HG03159 (cell line): Measurements from ENCODE around the gene REXO1.
A peak's percentile ranks its signal among the peaks of the same experiment; 100 is the strongest.
"Not testable (repeated sequence)": the region's sequence is repeated elsewhere in the genome, so short reads cannot be mapped to it uniquely, and the experiment has no call there.

Source experiments
- ATAC-seq: cut with Tn5 transposase; IDR thresholded peaks from one replicate; pipeline ENCODE4 v1.9.1; 2021; ENCODE audit warnings: mild to moderate bottlenecking, moderate library complexity; ENCODE audit not compliant: unreplicated experiment

The REXO1 gene

DNA sequence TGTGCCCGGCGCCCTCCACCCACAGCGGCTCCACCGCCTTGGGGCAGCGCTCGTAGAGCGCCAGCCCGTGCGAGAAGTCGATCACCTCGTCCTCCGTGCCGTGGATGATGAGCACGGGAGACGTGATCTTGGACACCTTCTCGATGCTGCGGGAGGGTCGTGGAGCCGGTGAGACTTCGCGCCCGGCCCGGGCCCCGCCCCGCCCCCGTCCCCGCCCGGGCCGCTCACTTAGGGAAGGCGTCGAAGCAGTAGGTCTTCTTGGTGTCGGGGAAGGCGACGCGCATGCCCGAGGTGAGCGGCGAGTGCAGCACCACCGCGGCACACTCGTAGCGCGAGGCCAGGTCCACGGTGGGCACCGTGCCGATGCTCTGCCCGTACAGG, 29.0 kb upstream of the REXO1 start:
- not testable (repeated sequence) for ATAC-seq

DNA sequence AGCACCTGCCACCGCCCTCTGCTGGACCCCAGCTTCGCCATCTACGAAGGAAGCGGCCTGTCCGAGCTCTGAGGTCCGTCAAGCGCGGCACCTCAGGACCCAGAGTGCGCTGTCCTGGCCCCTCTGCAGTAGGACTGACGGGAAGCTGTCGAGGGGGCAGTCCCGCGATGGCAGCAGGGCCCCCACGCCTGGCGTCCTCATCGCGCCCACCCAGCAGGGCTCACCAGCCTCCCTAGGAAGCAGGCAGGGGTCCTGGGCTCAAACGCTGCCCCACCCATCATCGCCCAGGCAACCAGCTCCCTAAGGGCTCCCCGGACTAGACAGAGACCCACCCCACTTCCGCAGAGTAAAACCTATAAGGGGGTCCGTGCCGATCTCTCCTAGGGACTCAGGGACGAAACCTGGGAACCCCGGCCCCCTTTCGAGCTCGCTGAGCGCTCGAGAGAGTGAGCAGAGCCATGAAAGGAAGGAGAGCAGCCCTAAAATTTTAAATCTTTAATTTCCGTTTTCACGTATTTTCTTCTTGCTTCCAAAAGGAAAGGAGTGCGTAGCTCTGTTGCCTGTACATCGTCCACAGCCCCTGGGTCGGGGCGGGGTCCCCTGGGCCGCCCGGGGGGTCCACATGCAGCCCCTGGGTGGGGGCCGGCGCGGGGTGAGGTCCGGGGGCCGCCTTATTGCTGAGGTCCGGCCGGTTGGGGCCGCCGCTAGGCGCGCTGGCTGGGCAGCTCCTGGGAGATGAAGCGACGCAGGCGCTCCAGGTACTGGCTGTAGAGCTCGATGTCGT, 28.4 kb upstream of the REXO1 start:
- ATAC-seq, result not testable (repeated sequence)

DNA sequence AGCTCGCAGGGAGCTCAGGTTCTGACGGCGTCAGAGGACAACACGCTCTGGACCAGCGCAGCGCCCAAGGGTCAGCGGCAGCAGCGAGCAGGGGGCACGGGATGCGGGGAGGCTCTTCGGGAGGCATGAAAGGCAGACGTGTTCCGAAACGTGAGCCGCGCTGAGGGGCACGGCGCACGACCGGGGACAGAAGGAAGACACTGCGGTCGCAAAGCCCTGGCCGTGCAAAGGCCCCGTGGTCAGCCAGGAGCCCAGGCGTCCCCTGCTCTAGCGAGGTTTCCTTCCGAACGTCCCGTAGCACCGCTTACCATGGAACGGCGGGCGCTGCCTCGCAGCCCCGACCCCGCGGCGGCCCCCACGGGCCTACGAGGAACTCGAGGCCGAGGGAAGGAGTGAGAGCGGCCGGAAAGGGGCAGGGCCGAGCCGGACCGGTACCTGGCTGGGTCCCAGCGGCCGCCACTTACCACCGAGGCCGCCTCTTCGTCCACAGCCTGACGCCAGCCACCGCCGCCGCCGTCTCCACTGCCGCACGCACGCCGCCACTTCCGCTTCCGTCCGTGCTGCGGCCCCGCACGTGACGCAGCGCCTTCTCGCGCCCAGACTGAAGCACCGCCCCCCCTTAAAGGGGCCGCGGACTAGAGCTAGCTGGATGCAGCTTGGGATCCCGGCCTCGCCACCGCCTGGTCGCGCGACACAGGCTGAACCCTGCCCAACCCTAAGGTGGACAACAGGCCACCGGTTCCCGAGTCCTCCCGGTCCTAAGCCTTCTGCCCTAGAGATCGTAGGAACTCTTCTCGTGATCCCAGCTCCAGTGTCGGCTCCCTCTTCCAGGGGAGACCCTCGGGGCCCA, 27.6 kb upstream of the REXO1 start:
- ATAC-seq, result peak; percentile 83

DNA sequence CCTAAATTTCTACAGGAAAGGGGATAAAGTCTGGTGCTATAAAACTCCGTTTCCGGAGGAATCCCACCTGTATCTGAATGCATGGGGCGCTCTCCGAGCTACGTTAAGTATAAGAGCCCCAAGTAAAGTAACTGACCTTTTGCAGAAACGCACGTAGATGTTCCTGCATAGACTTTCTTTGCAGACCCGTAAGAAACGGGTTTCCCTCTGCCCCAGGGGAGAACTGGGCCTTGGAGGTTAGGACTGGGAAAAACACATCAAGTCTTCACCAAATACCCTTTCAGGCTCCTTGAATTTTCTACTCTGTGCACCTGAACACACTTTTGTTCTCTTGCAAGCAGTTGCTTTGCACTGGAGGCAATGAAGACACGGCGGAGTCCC, 27.0 kb upstream of the REXO1 start:
- not testable (repeated sequence) for ATAC-seq

DNA sequence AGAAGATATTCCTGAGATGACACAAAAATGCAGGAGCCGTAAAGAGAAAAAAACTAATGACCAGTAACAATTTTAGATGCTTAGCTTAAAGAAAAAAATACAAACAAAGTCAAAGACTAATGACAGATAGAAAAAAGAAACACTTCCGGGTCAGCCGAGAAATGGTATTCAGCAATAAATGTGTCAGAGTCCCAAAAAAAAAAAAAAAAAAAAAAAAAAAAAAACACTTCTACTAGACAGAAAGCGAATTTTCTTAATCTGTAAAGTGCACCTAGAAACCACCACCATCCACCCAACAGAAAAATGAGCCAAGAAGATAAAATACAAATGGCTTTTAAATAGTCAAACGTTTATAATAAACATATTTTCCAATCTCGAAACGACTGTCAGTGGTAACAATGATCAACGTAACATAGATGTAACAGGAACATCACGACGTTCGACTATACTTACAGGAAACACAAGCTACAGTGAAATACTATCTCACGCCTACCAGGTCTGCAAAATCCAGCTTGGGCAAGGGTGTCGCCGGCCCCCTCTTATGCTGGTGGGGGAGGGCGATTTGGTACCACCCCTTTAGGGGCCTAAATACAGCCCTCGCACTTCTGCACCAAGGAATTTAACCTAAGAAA, 26.4 kb upstream of the REXO1 start:
- no peak for ATAC-seq

DNA sequence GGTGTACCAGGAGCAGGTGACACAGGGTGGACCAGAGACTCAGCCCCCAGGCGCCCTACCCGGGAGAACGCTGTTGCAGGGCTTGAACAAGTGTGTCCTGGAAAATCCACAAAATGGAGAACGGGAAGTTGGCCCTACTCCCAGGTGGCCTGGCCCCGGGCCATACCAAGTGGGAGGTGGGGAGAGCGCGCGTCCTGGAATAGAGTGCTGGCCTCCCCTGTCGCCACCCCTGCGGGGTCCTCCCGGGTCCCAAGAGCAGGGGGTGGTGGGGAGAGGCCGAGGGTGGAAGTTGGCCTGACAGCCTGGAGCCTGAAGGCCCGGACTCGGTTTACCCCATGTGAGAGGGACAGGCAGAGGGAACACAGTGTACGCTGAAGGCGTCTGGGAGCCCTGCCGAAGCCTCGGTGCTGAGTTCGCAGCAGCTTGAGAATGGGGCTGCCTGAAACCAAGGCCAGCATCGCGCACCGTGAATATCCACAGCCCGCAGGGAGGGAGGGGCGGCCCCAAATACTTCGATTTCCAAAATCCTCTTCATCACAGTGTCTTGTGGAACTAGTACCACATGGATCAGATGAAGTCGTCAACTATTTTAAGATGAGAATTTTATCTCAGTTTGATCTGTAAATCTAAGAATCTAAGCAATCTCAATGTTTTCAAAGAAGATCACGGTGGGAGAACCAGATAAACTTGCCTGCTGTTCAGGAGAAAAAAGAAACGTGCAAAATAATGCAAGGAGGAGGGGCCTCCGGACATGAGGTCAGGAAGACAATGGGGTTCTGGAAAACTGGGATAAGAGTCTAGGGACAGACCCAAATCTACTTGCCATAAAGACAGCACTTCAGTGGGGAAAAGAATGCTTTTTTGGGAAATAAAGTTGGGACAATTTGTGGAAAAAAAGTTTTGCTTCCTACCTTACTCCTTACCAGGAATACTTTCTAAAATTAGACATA, 25.5 kb upstream of the REXO1 start:
- ATAC-seq, result no peak

DNA sequence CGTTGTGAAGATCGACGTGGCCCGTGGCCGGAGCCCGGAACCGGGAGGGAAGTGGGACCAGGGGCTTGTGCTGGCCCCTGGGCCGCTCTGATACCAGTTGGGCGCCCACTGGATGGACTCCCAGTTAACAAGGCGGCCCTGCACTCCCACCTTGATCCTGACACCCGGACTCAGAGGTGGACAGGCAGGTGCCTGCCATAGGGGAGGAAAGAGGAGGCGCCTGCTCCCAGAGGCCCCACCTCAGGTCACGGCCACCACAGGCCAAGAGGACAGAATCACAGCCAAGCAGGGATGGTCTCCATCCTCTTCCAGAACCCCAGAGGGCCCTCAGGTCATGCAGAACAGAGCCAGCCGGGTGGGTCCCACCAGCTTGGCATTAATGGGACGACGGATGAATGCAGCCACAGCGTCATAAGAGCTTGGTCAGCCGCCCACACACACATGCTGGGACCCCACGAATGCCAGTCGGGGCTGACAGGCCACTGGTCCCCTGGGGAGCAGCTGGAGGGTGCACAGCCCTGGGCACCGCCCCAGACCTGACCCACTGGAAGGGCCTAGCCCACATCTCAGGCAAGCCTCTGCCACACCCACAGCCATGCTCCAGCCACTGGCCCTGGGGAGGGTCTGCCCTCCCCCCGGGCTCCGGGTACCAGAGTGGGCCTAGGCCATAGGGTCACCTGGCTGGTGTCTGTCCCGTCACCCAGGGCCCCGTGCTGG, 24.7 kb upstream of the REXO1 start:
- no peak for ATAC-seq

DNA sequence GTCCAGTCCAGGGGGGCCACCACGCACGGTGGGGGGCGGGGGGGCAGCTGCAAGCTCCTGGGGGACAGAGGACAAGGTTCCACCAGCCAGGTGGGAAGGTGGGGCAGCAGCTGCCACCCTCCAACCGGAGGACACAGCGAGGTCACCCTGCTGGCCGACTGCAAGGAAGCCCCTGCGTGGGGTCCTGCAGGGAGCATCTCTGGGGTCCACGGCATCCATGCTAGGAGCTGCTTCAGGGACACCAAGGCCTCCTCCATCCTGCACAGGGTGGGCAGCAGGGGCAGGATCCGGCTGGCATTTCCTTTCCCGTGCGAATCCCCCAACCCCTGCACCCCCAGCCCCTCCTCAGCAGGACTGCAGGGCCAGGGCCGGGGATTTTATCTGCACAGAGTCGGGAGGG, 23.3 kb upstream of the REXO1 start:
- ATAC-seq, result no peak

DNA sequence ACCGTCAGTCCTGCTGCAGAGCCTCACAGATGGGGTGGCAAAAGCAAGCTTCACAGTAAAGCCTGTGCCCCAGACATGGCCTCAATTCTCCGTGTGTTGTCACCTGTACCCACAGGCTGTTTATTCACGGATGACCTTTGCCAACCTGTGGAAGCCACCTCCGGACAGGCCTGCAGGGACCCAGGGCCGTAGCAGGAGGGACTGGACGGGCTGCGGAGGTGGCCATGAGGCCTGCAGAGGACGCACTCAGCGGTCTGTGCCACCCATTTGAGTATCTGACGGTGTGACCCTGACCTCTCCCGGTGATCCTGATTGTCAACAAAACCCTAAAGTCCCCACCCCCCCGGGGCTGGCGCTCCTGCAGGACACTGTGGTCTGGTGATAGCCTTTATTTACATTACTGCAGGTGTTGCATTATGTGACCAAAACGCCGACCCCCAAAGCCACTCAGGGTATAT, 22.9 kb upstream of the REXO1 start:
- no peak for ATAC-seq

DNA sequence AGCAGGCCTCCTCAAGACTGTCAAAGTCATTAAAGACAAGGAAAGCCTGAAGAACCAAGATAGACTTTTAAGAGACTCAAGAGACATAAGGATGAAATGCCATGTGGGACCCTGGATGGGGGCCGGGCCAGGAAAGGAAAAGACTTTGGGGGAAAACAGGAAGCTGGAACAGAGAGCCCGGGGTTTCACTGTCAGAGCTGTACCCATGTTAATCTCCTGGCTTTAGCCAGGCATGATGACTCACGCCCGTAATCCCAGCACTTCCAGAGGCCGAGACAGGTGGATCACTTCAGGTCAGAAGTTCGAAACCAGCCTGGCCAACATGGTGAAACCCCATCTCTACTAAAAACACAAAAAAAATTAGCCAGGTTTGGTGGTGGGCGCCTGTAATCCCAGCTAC, 20.7 kb upstream of the REXO1 start:
- no peak for ATAC-seq

DNA sequence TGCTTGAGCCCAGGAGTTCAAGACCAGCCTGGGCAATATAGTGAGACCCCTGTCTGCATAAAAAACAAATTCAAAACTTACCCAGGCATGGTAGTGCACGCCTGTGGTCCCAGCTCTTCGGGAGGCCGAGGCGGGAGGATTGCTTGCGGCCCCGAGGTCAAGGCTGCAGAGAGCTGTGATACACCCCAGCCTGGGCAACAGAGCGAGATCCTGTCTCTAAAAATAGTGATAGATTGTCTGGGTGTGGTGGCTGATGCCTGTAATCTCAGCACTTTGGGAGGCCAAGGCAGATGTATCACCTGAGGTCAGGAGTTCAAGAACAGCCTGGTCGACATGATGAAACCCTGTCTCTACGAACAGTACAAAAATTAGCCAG, 19.1 kb upstream of the REXO1 start:
- ATAC-seq, result no peak

DNA sequence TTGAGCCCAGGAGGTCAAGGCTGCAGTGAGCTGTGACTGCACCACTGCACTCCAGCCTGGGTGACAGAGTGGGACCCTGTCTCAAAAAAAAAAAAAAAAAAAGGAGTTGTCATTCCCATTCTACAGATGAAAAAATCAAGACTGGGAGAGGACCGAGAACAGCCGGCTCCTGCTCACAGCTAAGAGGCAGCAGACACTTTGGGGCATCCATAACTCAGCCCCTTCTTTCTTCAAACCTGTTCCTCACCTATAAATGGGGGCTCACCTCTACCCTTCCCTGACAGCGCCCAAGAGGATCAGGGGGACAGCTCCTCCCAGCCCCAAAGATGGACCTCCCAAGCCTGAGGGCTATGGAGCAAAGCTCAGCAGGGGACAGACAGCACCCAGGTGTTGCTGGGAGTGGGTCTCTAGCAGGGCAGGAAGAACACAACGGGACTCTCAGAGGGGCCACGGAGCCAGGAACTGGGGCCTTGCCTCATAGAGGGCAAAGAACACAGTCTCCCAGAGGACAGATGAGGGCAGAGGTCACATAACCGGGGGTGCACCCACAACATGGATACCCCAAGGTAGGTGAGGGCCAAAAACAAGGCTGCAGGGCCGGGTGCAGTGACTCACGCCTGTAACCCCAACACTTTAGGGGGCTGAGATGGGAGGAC, 18.5 kb upstream of the REXO1 start:
- no peak for ATAC-seq

DNA sequence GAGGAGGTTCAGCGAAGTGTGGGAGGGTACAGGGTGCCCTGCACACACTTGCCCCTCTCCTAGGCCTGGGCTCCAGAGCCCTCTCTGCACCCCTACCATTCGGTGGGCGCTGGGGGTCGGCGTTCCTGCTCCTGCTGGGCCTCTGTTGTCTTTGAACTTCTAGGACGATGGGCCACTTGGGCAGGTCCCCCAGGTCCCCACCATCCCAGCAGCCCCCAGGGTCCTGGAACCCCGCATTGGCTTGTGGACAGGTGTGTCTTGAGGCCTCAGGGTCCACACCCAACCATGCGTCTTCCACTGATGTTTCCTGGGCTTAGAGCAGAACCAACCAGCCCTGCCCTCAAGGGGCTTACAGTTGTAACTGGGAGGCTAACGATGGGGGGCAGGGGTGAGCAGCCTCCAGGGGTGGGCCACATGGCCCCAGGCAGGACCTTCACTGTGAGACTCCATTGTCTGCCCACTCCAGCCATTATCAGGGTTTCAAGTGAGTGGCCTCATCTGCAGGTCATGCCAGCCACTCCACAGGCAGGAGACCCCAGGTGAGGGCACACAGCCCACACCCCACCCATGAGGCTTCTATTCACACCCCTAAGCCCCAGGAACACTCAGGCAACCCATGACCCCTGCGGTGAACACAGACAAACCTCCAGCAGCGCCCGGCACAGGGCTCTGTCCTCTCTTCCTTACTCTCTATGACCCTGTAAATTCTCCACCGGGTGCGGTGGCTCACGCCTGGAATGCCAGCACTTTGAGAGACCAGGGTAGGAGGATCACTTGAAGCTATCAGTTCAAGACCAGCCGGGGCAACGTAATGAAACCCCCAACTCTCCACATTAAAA, 17.1 kb upstream of the REXO1 start:
- no peak for ATAC-seq

DNA sequence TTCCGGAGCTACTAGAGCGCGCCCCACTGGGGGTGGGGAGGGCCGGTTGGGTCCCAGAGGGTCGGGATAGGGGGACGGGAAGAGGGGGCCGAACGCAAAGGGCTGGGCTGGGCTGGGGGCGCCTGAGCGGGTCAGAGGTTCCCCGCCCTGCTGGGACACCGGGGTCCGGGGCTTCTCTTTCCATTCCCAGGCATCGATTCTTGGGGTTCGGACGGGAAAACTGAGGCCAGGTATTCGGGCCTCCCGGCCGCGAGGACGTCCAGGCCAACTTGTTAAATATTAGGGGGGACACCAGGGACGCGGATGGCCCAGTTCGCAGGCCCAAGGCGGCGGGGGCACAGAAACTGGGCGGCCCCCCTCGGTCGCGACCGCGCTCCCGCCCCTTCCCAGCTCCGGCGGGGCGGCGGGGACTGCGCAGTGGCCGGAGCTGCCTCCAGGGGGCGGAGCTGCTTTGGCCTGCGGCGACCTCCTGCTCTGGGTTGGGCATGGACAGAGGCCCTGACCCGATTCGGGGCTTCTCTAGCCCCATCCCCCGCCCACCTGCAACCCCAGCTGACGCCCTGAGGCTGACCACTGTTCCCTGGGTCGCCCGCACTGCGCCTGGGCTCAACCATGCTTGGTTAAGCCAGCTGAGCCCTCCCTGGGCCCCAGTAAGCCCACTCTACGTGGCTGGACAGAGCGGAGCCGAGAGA, 16.3 kb upstream of the REXO1 start:
- ATAC-seq, result peak; percentile 33

DNA sequence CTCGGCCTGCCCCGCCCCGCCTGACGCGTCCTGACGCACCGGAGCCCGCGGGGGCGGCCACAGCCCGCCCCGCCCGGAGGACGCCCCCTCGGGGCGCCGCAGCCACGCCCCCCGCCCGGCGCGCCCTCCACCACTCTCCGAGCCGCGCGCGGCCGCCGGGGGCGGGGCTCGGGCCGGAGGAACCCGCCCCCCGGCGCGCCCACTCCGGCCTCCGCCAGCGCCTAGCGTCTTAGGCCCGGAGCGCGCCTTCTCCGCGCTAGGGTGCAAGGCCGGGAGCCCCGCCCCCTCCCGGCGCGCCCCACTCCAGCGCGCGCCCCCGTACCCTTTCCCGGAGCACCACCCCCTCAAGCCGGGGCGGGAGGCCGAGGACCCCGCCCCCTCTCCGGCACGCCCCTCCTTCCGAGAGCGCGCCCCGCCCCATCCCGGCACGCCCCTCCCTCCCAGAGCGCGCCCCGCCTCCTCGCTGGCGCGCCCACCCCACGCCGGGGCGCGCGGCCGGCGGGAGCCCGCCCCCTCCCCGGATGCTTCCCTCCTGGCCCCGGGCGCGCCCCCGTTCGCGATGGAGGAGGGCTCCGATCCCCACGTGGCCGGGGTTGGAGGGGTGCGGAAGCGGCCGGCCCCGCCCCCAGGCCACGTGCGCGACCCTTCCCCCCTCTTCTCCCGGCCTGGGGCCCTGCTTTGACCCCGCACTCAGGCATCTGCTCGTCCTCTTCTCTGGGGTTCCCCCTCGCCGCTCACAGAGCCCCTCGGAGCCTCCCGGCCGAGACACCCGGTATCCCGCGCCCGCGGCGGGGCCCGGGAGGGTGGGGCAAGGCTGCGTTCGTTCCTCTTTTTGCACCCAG, 15.6 kb upstream of the REXO1 start:
- peak; percentile 50 for ATAC-seq

DNA sequence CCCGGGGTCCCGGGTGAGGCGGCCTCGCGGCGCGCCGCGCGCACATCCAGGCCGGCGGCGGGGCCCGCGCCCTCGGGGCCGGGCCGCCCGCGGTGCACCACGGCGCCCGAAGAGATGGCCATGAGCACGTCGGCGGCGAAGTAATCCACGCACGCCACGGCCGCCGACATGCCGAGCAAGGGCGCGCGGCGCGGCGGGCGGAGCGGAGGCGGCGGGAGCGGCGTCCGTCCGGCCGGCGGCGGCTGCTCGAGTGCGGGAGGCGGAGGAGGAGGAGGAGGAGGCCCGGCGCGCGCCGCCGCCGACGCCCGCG, 15.0 kb upstream of the REXO1 start, which contains the start of gene KLF16:
Gene KLF16, minus strand, starts transcription at position 252 of the 310 bp plus-strand sequence. Its CDS starts 82 bp downstream, at position 170.
- ATAC-seq, result peak; percentile 1
